Activated T-cell treated with anti-CD3 and anti-CD28 coated beads, Interleukin-2, amount 50 U/mL, for 24 hours (primary cell): ENCODE data around the gene ZFP57.

Source experiments
- DNase-seq: peaks from one replicate; pipeline ENCODE4 v3.0.0-alpha.2; 2020
- H3K27ac Mint-ChIP-seq: 2 replicates; pipeline ENCODE4 v1.8.0; 2020; ENCODE audit warnings: mild to moderate bottlenecking, mixed read lengths
- H3K27me3 Mint-ChIP-seq: 2 replicates; pipeline ENCODE4 v1.8.0; 2020; ENCODE audit warnings: mixed read lengths
- H3K36me3 Mint-ChIP-seq: 2 replicates; pipeline ENCODE4 v1.8.0; 2020; ENCODE audit warnings: low read depth, mixed read lengths
- H3K4me1 Mint-ChIP-seq: 2 replicates; pipeline ENCODE4 v1.8.0; 2020; ENCODE audit warnings: low read depth, mixed read lengths
- H3K4me3 Mint-ChIP-seq: 2 replicates; pipeline ENCODE4 v1.8.0; 2020; ENCODE audit warnings: mild to moderate bottlenecking, moderate library complexity, mixed read lengths
- H3K9me3 Mint-ChIP-seq: 2 replicates; pipeline ENCODE4 v1.8.0; 2020; ENCODE audit warnings: mixed read lengths

Gene ZFP57

DNA sequence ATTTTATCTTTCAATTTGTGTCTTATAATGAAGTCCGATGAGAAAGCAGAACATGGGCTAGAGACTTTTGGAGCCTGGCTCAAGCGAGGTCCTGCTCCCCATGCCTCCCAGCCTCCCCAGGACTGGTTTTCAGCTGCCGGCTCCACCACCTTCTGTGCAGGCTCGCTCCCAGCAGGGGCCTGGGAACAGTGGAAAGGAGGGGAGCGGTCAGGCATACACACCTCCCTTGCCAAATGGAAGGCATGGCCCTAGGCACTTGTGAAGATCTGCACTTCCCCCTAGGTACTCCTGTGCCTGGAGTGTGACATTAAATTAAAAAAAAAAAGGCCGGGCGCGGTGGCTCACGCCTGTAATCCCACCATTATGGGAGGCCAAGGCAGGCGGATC, 28.8 kb downstream of the ZFP57 start:
- Mint-ChIP-seq H3K27me3 (peaks cover 12% of the 10 kb centered on the region), H3K36me3 (peaks cover 2% of the 10 kb centered on the region), H3K4me3 (no peak overlapping the region), H3K9me3 (no peaks in the 10 kb centered on the region), H3K27ac (no peak overlapping the region), H3K4me1 (peaks cover 11% of the 10 kb centered on the region)
- no peak for DNase-seq

DNA sequence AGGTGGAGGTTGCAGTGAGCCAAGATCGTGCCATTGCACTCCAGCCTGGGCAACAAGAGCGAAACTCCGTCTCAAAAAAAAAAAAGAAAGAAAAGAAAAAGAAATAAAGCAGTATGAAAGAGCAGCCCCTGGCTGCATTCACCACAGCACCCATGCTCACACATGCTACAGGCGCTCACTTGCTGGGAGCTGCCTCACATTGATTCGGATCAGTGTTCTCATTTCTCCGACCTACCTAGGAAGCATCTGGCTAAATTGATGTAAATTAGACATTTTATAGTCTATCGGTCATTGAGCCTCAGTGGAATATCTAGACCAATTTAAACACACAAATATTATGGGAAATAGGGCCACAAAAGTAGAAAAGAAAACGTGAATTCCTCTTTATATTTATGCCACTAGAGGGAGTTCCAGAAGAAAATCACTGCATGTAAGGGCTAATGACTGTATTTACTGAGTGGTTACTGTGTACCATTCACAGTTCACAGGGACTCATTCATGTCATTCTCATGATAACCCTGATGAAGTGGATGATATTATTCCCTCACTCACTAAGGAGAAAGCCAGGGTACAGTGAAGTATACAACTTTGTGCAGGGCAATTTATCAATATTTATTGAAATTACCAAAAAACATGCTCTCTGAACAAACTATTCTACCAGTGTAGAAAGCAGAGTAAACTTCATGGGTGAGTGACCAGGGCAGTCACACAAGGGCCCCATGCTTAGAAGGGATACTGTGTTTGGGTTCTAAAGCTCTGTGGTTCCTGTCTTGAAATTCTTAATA, 29.3 kb downstream of the ZFP57 start:
- Mint-ChIP-seq H3K4me1 (peaks cover 11% of the 10 kb centered on the region), H3K4me3 (no peak overlapping the region), H3K36me3 (peaks cover 2% of the 10 kb centered on the region), H3K27me3 (peaks cover 11% of the 10 kb centered on the region), H3K27ac (no peak overlapping the region), H3K9me3 (no peaks in the 10 kb centered on the region)
- DNase-seq, result no peak

GRCh38 chr6:29649701-29650673, 31.0 kb downstream of the ZFP57 start:
- Mint-ChIP-seq H3K27me3 (peaks cover 5% of the 10 kb centered on the region), H3K9me3 (no peaks in the 10 kb centered on the region), H3K36me3 (peaks cover 2% of the 10 kb centered on the region), H3K4me3 (peak overlapping the region; percentile 89), H3K27ac (peak overlapping the region; percentile 99), H3K4me1 (peaks cover 11% of the 10 kb centered on the region)
- peak; percentile 95 for DNase-seq

DNA sequence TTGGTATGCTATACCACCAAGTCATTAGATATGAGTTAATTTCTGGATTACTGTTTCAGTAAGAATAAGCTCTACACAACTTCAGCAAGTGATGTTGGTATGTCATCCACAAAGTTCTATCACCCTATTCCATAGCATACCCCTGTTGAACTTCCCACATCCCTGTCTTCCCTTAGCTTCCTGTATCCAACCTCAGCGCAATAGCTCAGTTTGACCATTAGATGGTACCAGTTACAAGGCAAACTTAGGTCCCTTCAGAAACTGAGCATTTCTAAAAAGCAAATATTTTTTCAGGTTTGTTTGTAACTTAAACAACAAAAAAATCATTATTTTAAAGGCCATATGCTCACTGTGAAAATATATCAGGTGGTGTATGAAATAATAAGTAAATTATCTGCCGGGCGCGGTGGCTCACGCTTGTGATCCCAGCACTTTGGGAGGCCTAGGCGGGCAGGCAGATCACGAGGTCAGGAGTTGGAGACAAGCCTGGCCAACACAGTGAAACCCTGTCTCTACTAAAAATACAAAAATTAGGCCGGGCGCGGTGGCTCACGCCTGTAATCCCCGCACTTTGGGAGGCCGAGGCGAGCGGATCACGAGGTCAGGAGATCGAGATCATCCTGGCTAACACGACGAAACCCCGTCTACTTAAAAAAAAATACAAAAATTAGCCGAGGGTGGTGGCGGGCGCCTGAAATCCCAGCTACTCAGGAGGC, 32.9 kb downstream of the ZFP57 start:
- H3K9me3 Mint-ChIP-seq, result no peaks in the 10 kb centered on the region
- H3K36me3 Mint-ChIP-seq, result peaks cover 2% of the 10 kb centered on the region
- no peak overlapping the region for H3K4me3 Mint-ChIP-seq
- DNase-seq, result no peak
- no peak overlapping the region for H3K27ac Mint-ChIP-seq
- no peaks in the 10 kb centered on the region for H3K27me3 Mint-ChIP-seq
- H3K4me1 Mint-ChIP-seq, result peaks cover 11% of the 10 kb centered on the region

- Mint-ChIP-seq H3K9me3 (no peaks in the 10 kb centered on the region), H3K27ac (peak overlapping the region; percentile 70), H3K36me3 (no peaks in the 10 kb centered on the region), H3K4me3 (no peak overlapping the region), H3K4me1 (peaks cover 23% of the 10 kb centered on the region), H3K27me3 (no peaks in the 10 kb centered on the region)
- no peak for DNase-seq
These were observed 39.4 kb downstream of the ZFP57 start for GRCh38 chr6:29641430-29642148.

GRCh38 chr6:29637247-29637646, 43.7 kb downstream of the ZFP57 start:
- no peak overlapping the region for H3K4me3 Mint-ChIP-seq
- no peaks in the 10 kb centered on the region for H3K27me3 Mint-ChIP-seq
- H3K4me1 Mint-ChIP-seq, result peaks cover 27% of the 10 kb centered on the region
- H3K9me3 Mint-ChIP-seq, result no peaks in the 10 kb centered on the region
- DNase-seq, result no peak
- no peaks in the 10 kb centered on the region for H3K36me3 Mint-ChIP-seq
- no peak overlapping the region for H3K27ac Mint-ChIP-seq

GRCh38 chr6:29633534-29633905, 47.4 kb downstream of the ZFP57 start:
- Mint-ChIP-seq H3K4me1 (peaks cover 40% of the 10 kb centered on the region), H3K27ac (peak overlapping the region; percentile 0), H3K9me3 (no peaks in the 10 kb centered on the region), H3K27me3 (peaks cover 5% of the 10 kb centered on the region), H3K36me3 (no peaks in the 10 kb centered on the region), H3K4me3 (peak overlapping the region; percentile 84)
- DNase-seq, result no peak

DNA sequence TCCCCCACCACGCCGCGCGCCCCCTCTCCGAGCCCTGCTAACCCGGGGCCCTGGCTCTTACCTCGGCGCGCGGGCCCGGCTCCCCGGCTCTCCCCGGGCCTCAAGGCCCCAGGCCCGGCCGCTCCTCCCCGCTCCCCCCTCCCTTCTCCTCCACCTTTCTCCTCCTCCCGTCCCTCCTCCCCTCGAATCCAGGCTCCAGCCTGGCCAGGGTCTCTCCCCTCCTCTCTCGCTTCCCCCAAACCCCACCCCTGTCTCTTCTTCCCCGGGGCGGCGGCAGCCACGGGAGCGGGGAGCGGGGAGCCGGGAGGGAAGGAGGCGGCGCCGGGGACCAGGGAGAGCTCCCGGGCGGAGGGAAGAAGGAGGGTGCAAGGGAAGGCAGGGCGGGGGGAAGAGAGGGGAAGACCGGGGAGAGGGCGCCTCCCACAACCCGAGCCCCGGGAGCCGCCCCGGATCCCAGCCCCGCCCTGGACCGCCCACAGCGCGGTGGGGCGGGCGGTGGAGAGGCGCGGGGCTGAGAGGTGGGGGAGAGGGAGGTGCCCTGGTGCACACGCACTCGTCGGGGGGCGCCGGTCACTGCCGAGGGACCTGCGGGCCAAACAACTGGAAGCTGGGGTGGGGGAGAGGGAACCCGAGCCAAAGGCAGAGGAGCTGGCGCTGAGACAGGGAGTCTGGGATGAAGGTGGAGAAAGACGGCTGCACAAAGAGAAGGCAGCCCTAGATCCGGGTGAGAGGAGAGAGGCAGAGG, 48.0 kb downstream of the ZFP57 start, which contains the start of gene GABBR1:
TSS of gene GABBR1 (minus strand) at position 395 of the 745 bp plus-strand sequence. CDS start 798 bp downstream, outside the sequence.
- H3K9me3 Mint-ChIP-seq, result no peaks in the 10 kb centered on the region
- H3K27me3 Mint-ChIP-seq, result peaks cover 5% of the 10 kb centered on the region
- H3K27ac Mint-ChIP-seq, result peak within 1 kb of the TSS; percentile 60
- peak within 1 kb of the TSS; percentile 84 for H3K4me3 Mint-ChIP-seq
- DNase-seq, result peak; percentile 82
- H3K36me3 Mint-ChIP-seq, result no peaks in the 10 kb centered on the region
- H3K4me1 Mint-ChIP-seq, result peaks cover 43% of the 10 kb centered on the region

DNA sequence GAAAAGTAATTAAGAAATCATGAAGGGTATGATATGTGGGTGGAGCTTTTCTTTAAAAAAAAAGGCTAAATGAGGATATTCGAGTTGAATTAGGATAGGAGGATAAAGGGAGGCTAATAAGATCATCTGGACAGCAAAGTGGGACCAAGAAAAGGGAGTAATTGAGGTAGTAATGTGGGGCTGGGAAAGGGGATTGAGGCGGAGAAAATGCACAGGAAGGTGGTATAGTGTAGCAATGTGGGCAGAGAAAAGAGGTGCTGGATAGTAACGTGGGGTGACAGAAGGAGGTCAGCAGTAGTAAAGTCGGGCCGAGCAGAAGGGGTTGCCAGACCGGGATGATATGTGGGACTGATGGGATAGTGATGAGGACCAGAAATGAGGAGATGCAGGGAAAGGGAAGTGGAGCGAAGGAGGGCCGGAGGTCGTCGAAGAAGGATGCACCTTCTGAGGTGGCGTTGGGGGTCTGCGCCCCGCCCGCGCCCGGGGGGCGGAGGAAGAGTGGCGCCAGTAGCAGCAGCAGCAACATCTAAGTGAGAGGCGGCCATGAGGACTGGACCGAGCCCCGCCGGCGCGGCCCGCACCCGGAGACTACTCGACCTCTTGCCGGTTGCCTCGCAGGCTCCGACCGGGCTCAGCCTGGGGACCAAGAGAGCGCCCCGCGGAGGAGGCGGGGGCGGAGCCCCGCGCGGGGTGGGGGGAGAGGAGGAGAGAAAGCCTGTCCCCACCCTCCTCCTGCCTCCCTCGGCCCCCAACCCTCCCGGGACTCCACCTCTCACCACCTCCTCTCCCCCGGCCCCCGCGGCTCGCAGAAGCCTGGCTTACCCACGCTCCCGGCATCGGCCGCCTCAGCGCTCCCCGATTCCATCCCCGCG, 48.9 kb downstream of the ZFP57 start:
- Mint-ChIP-seq H3K27me3 (peaks cover 5% of the 10 kb centered on the region), H3K27ac (peak overlapping the region; percentile 60), H3K9me3 (no peaks in the 10 kb centered on the region), H3K4me1 (peaks cover 43% of the 10 kb centered on the region), H3K4me3 (peak overlapping the region; percentile 84), H3K36me3 (no peaks in the 10 kb centered on the region)
- DNase-seq, result peak; percentile 69

DNA sequence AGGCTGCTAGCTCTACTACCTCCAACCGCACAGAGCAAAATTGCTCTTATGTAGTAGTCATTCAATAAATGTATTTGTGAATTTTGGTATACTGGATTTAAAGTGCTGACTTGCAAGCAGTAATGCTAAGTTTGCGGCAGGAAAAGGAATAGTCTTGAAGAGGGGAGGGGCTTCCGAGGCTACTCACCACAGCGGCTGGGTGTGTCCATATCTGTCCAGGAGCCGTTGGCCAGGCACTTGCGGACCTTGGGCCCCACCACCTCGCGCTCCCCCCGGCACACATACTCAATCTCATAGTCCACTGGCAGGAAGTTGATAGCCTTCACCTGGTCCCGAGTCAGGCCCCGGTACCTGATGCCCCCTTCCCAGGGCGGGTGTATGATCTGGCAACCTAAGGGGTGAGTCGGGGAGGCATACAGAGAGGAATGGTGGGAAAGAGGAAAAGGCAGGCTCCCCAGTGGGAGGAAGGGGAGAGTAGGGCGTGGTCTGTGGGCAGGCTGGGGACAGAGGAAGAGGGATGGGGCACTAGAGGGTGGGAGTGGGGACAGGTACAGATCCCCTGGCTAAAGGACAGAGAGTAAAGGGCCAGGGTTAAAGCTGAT, 49.6 kb downstream of the ZFP57 start:
- H3K27ac Mint-ChIP-seq, result no peak overlapping the region

GRCh38 chr6:29630315-29630714, 50.6 kb downstream of the ZFP57 start:
- H3K27me3 Mint-ChIP-seq, result peaks cover 5% of the 10 kb centered on the region
- DNase-seq, result no peak
- no peak overlapping the region for H3K27ac Mint-ChIP-seq
- H3K4me3 Mint-ChIP-seq, result no peak overlapping the region
- H3K9me3 Mint-ChIP-seq, result no peaks in the 10 kb centered on the region
- peaks cover 43% of the 10 kb centered on the region for H3K4me1 Mint-ChIP-seq
- H3K36me3 Mint-ChIP-seq, result no peaks in the 10 kb centered on the region

More for the DNA sequence above, 49.6 kb downstream of the ZFP57 start:
- H3K9me3 Mint-ChIP-seq, result no peaks in the 10 kb centered on the region
- peaks cover 5% of the 10 kb centered on the region for H3K27me3 Mint-ChIP-seq
- no peak for DNase-seq
- no peaks in the 10 kb centered on the region for H3K36me3 Mint-ChIP-seq
- peak overlapping the region; percentile 84 for H3K4me3 Mint-ChIP-seq
- H3K4me1 Mint-ChIP-seq, result peaks cover 43% of the 10 kb centered on the region

DNA sequence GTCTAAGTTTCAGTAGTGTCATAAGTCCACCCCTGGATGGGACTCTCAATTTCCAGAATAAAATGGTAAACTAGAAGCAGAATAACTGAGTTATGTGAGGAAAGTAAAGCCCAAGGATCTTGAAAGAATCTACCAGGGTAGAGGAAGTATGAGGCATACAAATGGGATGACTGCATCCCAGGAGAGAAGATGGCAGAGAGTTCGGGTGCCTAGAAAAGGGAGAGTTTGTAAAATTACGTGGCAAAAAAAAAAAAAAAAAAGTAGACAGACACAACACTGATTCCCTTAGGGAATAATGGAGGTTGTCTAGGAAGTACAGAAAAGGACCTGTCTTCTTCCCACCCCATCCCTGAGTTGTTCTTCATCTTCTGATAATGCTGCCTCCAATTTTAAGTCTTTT, 51.4 kb downstream of the ZFP57 start:
- Mint-ChIP-seq H3K9me3 (no peaks in the 10 kb centered on the region), H3K4me1 (peaks cover 43% of the 10 kb centered on the region), H3K27ac (no peak overlapping the region), H3K27me3 (peaks cover 5% of the 10 kb centered on the region), H3K36me3 (no peaks in the 10 kb centered on the region), H3K4me3 (no peak overlapping the region)
- DNase-seq, result no peak
